Activated CD8-positive, alpha-beta T cell treated with anti-CD3 and anti-CD28 coated beads for 36 hours (primary cell): ENCODE data around the gene TLDC2. TPM values are rescaled to one million over a fixed set of nuclear protein-coding genes. Genes with fewer than 3 reads are reported as not detected.
"Not testable (repeated sequence)": the region's sequence is repeated elsewhere in the genome, so short reads cannot be mapped to it uniquely, and the experiment has no call there.

ENCODE experiments used
- ATAC-seq: fragments of 200-7000 bp; cut with Tn5 transposase; one replicate; pipeline ENCODE4 v1.10.0; 2021; ENCODE audit warnings: mild to moderate bottlenecking, moderate library complexity
- CTCF ChIA-PET: fragments of 350-600 bp; sonication (Branson Sonifier 250); formaldehyde crosslinking; loops from one replicate; lab custom pipeline; 2021; ENCODE audit warnings: antibody characterized with exemption; lab: Charles Lee
- POLR2A ChIA-PET: fragments of 350-600 bp; sonication (Branson Sonifier 250); formaldehyde crosslinking; loops from one replicate; lab custom pipeline; 2021; ENCODE audit warnings: antibody characterized with exemption; lab: Charles Lee
- DNase-seq: peaks from one replicate; pipeline ENCODE4 v3.0.0-alpha.2; 2020
- H3K27ac Mint-ChIP-seq: one replicate; pipeline ENCODE4 v1.8.0; 2021; ENCODE audit warnings: mild to moderate bottlenecking, mixed read lengths
- H3K27me3 Mint-ChIP-seq: one replicate; pipeline ENCODE4 v1.8.0; 2021; ENCODE audit warnings: mixed read lengths
- H3K36me3 Mint-ChIP-seq: one replicate; pipeline ENCODE4 v1.8.0; 2021; ENCODE audit warnings: low read depth, mixed read lengths
- H3K4me1 Mint-ChIP-seq: one replicate; pipeline ENCODE4 v1.8.0; 2021; ENCODE audit warnings: low read depth, mixed read lengths
- H3K4me3 Mint-ChIP-seq: one replicate; pipeline ENCODE4 v1.8.0; 2021; ENCODE audit warnings: mild to moderate bottlenecking, moderate library complexity, mixed read lengths
- H3K9me3 Mint-ChIP-seq: one replicate; pipeline ENCODE4 v1.8.0; 2021; ENCODE audit warnings: mixed read lengths
- CTCF ChIP-seq: fragments of 200-600 bp; IDR thresholded peaks from one replicate; pipeline ENCODE4 v1.8.0; 2022; ENCODE audit warnings: antibody characterized with exemption, mild to moderate bottlenecking
- intact Hi-C: fragments of 100-400 bp; cut with micrococcal nuclease; formaldehyde crosslinking; loops from one replicate; pipeline ENCODE4 v1.10.0; 2022
- total RNA-seq, 2 experiments: library from RNA; stranded (reverse); gene quantifications; one replicate each; pipeline ENCODE4 v1.2.3, GENCODE V29; 2021

Gene TLDC2
- total RNA-seq, 2 experiments from 2014 or later: not detected

GRCh38 chr20:36891211-36891610 lies 15.3 kb downstream of the TLDC2 start:
- Mint-ChIP-seq H3K36me3 (peaks cover 9% of the 10 kb centered on the region), H3K4me3 (no peak overlapping the region), H3K4me1 (peaks cover 18% of the 10 kb centered on the region), H3K27me3 (no peaks in the 10 kb centered on the region), H3K9me3 (no peaks in the 10 kb centered on the region), H3K27ac (peak overlapping the region; percentile 14)
- no peak for DNase-seq
- CTCF ChIA-PET: no interaction called here
- no peak for TF ChIP-seq CTCF
- intact Hi-C loops: no loop called here
- POLR2A ChIA-PET: no interaction called here
- ATAC-seq: no peak

GRCh38 chr20:36893801-36894200 lies 17.9 kb downstream of the TLDC2 start:
- peak overlapping the region; percentile 29 for H3K27ac Mint-ChIP-seq
- ChIA-PET POLR2A (interaction anchor here (0.6 kb wide), 1 partner anchor 16 kb away, joined by 3 read pairs; no protein-coding TSS in a partner anchor), CTCF (interaction anchor here (0.9 to 2.2 kb wide), 3 partner anchors 11 to 901 kb away, joined by 3 to 8 read pairs (median 4); partner anchors contain the start of gene DSN1)
- no peaks in the 10 kb centered on the region for H3K27me3 Mint-ChIP-seq
- no peak for TF ChIP-seq CTCF
- peaks cover 9% of the 10 kb centered on the region for H3K4me1 Mint-ChIP-seq
- peaks cover 16% of the 10 kb centered on the region for H3K36me3 Mint-ChIP-seq
- intact Hi-C loops: no loop called here
- ATAC-seq: no peak
- no peak for DNase-seq
- H3K9me3 Mint-ChIP-seq: no peaks in the 10 kb centered on the region
- H3K4me3 Mint-ChIP-seq: no peak overlapping the region

- Mint-ChIP-seq H3K36me3 (peaks cover 20% of the 10 kb centered on the region), H3K27ac (peak overlapping the region; percentile 76), H3K27me3 (no peaks in the 10 kb centered on the region), H3K4me1 (peaks cover 11% of the 10 kb centered on the region), H3K4me3 (no peak overlapping the region), H3K9me3 (no peaks in the 10 kb centered on the region)
- intact Hi-C loops: no loop called here
- POLR2A ChIA-PET: no interaction called here
- DNase-seq: no peak
- ATAC-seq: peak; percentile 77
- CTCF ChIA-PET: no interaction called here
- TF ChIP-seq CTCF: no peak
Measured at GRCh38 chr20:36895036-36895435, 19.1 kb downstream of the TLDC2 start.

- CTCF ChIA-PET: interaction anchor here (1.5 kb wide), 1 partner anchor 11 kb away, joined by 8 read pairs; no protein-coding TSS in a partner anchor
- Mint-ChIP-seq H3K36me3 (peaks cover 32% of the 10 kb centered on the region), H3K27ac (peak overlapping the region; percentile 82), H3K4me1 (peaks cover 13% of the 10 kb centered on the region), H3K9me3 (no peaks in the 10 kb centered on the region), H3K4me3 (no peak overlapping the region), H3K27me3 (no peaks in the 10 kb centered on the region)
- intact Hi-C loops: no loop called here
- no peak for TF ChIP-seq CTCF
- ATAC-seq (peak; percentile 39), DNase-seq (no peak)
- POLR2A ChIA-PET: interaction anchor here (0.6 kb wide), 1 partner anchor 10 kb away, joined by 4 read pairs; no protein-coding TSS in a partner anchor
Measured at GRCh38 chr20:36904690-36905089, 28.8 kb downstream of the TLDC2 start.

- H3K4me1 Mint-ChIP-seq: peaks cover 13% of the 10 kb centered on the region
- DNase-seq, H3K27ac Mint-ChIP-seq, POLR2A ChIA-PET, H3K4me3 Mint-ChIP-seq, ATAC-seq, intact Hi-C loops, H3K27me3 Mint-ChIP-seq, H3K9me3 Mint-ChIP-seq: not testable (repeated sequence)
- CTCF ChIA-PET: interaction anchor here (3.9 kb wide), 1 partner anchor 14 kb away, joined by 24 read pairs; no protein-coding TSS in a partner anchor
- H3K36me3 Mint-ChIP-seq: peaks cover 33% of the 10 kb centered on the region
Measured at GRCh38 chr20:36905566-36905965, 29.6 kb downstream of the TLDC2 start.

- peaks cover 13% of the 10 kb centered on the region for H3K4me1 Mint-ChIP-seq
- H3K4me3 Mint-ChIP-seq, H3K27me3 Mint-ChIP-seq, intact Hi-C loops, DNase-seq, POLR2A ChIA-PET, ATAC-seq, H3K9me3 Mint-ChIP-seq, H3K27ac Mint-ChIP-seq: not testable (repeated sequence)
- CTCF ChIA-PET: interaction anchor here (3.9 kb wide), 1 partner anchor 14 kb away, joined by 24 read pairs; no protein-coding TSS in a partner anchor
- H3K36me3 Mint-ChIP-seq: peaks cover 34% of the 10 kb centered on the region
Measured at GRCh38 chr20:36906086-36906485, 30.1 kb downstream of the TLDC2 start.
